GM21737 (cell line): ENCODE results near the gene RUSF1.

Source experiments
- ATAC-seq: cut with Tn5 transposase; IDR thresholded peaks from one replicate; pipeline ENCODE4 v1.9.1; 2021; ENCODE audit warnings: mild to moderate bottlenecking, moderate library complexity; ENCODE audit not compliant: unreplicated experiment

The RUSF1 gene

GRCh38 chr16:31471875-31472708 lies 36.1 kb downstream of the RUSF1 start, which contains the start of gene TGFB1I1:
TSS of gene TGFB1I1 (plus strand) at chr16:31472152. CDS start at chr16:31472189, 37 bp downstream.
- ATAC-seq: no peak

GRCh38 chr16:31471241-31471874 lies 36.8 kb downstream of the RUSF1 start:
- ATAC-seq: no peak

- no peak for ATAC-seq
Measured at GRCh38 chr16:31470615-31471014, 37.6 kb downstream of the RUSF1 start.

- no peak for ATAC-seq
Measured at GRCh38 chr16:31467858-31468257, 40.3 kb downstream of the RUSF1 start.

DNA sequence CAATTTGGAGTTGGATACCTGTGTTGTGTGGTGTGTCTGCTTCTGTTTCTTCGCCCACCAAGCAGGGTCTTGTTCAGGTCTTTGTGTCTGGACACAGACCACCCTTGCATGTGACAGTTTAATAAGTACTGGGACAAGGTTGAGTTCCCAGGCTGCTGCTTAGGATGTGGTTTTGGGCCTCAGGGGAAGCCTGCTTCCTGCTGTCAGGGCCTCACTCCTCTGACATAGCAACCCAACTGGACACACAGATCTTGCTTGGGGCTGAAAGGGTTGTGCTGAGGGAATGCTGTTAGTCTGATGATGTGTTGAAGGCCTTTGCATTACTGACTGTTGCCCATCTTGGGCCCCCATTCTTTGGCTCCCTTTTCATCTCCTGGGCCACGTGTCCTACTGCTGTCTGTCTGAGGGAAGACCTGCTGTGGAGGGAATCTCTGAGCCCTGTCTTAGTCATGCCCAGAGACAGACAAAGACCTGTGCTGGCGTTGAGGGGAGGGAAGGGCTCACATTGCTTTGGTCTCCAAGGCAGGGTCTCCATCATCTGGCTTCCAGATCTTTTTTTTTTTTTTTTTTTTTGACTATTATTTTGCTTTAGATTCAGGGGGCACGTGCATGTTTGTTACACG lies 40.9 kb downstream of the RUSF1 start:
- ATAC-seq: peak; percentile 66

- no peak for ATAC-seq
Measured at GRCh38 chr16:31466381-31466841, 41.8 kb downstream of the RUSF1 start.

DNA sequence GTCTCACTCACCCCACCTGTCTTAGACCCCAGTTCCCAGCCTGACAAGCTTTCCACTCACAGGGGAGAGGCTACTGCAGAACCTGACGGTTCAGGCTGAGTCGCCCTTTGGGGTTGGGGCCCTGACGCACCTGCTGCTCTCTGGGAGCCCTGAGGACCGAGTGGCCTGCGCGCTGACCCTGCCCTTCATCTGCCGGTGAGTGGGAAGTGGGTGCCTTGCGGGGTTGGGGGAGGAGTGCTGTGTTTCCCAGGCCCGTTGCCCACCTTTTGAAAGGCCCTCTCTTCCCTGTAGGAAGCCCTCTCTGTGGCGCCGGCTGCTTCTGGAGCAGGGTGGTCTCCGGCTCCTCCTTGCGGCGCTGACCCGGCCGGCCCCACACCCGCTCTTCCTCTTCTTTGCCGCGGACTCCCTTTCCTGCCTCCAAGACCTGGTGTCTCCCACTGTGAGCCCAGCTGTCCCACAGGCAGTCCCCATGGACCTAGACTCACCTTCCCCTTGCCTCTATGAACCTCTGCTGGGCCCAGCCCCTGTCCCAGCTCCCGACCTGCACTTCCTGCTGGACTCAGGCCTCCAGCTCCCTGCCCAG lies 42.3 kb downstream of the RUSF1 start:
- ATAC-seq: no peak

DNA sequence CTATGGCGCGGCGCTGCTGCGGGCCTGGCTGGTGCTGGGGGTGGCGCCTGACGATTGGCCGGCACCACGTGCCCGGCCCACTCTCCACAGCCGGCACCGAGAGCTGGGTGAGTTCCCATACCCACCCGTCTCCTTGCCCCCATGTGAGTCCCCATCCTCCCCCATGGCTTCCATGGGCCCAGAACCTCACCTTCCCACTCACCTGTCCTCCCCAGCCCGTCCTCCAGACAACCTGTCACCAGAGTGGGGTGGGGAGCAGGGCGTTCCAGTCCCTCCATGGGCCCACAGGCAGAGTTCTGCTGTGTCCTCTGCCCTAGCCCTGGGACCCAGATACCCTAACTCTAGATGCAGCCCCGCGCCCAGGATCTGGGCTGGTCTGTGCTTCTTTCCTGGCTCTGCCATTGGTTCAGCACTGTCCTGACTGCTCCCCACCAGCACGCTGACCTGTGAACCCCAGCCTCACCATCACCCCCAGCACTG lies 43.4 kb downstream of the RUSF1 start:
- no peak for ATAC-seq

- ATAC-seq: no peak
Measured at GRCh38 chr16:31464348-31464769, 43.8 kb downstream of the RUSF1 start.

- ATAC-seq: no peak
Measured at GRCh38 chr16:31461921-31462804, 46.0 kb downstream of the RUSF1 start.

DNA sequence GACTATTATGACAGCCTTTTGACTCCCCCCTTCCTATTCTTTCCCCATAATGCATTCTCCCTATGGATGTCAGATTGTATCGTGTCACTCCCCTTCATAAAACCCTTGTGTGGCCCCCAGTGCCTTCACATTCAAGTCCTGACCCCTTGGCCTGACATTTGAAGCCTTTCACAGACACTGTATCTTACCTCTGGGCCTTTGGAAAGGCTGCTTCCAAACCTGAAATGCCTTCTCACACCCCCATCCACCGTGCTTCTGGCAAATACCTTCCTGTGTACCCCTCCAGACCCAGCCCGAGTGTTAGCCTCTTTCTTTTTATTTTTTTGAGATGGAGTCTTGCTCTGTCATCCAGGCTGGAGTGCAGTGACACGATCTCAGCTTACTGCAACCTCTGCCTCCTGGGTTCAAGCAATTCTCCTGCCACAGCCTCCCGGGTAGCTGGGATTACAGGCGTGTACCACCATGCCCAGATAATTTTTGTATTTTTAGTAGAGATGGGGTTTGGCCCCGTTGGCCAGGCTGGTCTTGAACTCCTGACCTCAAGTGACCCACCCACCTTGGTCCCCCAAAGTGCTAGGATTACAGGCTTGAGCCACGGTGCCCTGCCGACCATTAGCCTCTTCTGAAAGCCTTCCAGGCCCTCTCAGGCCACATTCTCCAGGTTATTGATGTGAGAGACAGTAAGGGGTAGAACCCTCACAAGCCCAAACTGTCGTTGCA lies 46.8 kb downstream of the RUSF1 start:
- ATAC-seq: no peak

DNA sequence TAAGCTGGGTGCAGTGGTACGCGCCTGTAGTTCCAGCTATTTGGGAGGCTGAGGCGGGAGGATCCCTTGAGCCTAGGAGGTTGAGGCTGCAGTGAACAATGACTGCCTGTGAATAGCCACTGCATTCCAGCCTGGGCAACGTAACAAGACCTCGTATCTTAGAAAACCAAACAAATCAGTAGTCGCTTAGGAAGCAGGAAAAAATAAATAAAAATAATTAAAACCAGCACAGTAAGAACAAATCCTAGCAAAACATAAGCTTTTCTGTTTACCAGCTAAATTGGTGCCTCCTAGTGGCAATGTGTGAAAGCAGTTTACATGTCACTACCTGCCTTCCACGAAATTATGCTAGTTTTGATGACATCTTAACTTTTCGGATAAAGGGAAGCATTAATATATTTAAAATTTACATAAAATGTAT lies 47.6 kb downstream of the RUSF1 start:
- no peak for ATAC-seq

GRCh38 chr16:31459687-31460581 lies 48.3 kb downstream of the RUSF1 start:
- peak; percentile 68 for ATAC-seq

DNA sequence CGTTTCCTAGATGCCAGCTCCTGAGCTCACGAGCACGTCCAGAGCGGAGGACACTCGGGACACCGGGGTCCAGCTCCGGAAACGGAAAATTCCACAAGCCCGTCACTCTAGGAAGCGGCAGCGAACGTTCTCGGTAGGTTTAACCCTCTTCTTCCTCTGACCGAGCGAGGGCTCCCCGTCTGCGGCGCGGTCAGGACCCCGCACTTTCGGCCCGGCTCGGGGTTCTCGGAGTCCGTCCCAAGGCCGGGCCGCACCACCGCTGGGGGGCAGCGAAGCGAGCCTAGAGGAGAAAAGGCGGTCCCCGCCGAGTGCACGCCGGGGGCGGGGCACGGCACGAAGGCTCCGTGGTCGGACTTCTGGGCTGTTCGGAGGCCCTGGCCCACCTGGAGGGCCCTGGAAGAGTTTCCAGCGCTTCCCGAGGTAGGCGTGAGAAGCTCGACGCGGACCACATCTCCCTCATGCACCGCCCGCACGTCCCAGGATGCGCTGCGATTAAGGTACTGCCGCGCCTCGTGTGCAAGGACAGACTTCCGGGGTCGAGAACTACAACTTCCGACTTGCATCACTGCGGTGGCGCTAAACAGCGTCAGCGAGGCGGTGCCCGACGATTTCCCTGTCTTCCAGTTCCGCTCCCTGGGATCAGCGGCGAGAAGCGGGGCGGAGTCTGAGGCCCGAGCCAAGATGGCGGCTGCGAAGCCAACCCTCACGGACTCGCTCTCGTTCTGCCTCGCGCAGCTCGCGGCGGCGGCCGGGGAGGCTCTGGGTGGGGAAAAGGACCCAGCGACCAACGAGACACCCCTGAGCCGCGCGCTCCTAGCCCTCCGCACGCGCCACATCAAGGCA lies 49.1 kb downstream of the RUSF1 start, which contains the start of gene ARMC5:
ARMC5 (plus strand) TSS at position 658 of the 843 bp plus-strand sequence; CDS start at position 682, 24 bp downstream.
- peak; percentile 73 for ATAC-seq

- no peak for ATAC-seq
Measured at GRCh38 chr16:31458073-31458843, 49.9 kb downstream of the RUSF1 start.

GRCh38 chr16:31456988-31457360 lies 51.2 kb downstream of the RUSF1 start:
- no peak for ATAC-seq
